HG02973 (cell line): ENCODE results near the gene ACOX3.

Source experiments
- ATAC-seq: cut with Tn5 transposase; IDR thresholded peaks from one replicate; pipeline ENCODE4 v1.9.1; 2021; ENCODE audit warnings: moderate library complexity; ENCODE audit not compliant: unreplicated experiment

Gene ACOX3

DNA sequence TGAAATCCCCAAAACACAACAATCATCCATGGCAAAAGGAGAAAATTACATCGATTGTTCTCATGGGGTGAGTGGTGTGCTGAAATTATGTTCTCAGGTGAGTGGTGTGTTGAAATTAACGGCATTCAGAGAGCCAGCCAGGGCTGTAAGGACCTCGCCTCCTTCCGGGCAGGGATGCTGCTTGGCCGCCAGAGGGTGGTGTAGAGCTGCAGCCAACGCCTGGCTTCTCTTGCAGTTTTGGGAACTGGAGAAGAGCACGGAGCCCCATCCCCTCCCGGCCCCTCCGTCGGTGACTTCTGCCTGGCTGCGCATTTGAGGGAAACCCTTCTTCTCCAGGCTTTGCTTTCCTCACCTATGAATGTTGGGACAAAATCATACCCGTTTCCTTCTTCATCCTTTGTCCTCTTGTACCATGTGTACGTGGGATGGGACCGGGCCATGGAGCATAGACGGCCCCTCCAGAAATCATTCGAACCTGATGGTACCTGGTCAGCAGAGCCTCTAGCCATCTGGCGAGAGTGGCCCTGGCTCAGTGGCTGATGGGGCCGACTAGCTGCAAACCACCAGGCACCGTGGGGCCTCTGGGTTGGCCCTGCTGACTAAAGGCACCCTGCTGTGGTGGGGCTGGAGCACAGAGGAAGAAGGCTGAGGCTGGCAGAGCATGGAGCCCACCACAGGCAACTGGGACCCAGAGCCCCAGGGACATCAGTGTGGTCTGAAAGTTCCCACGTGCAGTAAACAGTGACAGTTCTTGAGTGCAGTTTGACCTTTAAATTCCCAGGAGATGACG is 28.4 kb upstream of the ACOX3 start:
- ATAC-seq: peak; percentile 74

DNA sequence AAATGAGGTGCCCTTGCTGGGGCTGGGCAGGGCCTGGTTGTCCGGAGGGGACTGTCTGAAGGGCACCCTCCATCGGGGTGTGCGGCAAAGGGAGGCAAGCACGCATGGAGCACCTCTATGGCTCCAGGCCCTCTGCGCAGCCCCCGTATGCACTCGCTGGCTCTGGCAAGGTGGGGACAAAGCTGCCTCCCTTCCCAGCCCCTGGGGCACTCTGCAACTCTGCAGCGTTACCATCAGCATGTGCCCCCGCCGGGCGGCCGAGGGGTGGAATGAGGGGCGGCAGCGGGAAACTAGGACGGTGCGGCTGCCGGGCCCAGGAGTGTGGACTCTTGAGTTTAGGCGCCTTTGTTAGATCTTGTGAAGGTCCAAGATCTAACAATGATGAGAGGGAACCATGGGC is 26.5 kb upstream of the ACOX3 start:
- no peak for ATAC-seq

DNA sequence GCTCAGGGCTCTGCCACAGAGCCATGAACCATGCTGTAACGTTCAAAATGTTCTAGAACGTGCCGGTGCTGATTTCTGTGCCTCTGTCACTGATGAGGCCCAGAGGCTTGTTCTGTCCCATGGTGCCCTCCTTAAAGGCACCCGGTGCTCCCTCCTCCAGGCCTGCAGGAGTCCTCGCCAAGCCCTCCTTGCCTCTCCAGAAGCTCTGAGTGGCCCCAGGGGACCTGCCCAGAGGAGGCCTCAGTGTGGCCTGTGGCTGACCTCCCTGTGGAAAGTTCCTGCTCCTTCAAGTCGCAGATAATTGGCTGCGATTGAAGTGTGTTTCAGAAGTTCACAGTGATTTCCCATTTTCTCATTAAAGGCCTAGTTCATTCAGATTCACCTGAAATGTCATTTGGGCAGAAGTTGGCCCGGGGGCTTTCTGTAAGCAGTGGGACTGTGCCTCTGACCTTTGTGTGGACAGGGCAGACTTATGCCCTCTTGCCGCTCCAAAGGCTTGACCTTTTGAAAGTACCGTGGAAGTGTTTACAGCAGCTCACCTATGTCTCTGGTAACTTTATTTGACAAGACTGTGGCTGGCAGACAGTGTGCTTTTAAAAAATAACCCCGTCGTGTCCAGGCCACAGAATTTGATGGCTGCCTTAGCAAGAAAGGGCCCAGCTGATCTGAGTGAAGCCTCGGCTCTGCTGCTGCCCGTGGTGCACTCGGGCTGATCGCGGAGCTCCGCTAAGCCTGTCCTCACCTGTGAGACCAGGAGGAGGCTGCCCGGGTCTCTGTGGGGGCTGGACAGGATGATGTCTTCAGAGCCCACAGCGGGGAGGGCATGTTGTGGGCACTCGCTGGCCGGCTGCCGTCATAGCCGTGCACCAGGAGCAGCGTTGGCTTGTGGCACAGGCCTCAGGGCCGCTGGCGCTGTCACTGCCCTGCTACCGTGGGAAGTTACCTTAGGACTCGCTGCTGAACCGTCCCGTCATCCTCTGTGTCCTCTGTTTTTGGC is 25.4 kb upstream of the ACOX3 start:
- no peak for ATAC-seq

DNA sequence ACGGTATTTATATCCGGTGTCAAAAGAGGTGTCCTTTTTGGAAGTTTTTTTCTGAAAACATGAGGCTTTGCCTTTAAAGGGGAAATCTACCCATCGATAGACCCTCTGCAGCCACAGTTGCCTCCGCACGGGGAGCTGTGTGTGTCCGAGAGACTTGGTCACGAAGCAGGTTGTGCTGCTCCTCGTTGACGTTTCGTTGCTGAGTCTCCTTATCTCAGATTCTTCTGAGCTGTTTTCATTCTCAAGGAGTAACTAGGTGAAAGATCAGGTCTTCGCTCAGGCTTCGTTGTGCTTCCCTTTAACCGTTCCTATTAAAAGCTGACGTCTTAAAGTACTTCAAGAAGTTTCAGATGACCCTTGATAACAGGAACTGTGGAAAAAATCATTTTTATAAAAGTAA is 23.9 kb upstream of the ACOX3 start:
- no peak for ATAC-seq

DNA sequence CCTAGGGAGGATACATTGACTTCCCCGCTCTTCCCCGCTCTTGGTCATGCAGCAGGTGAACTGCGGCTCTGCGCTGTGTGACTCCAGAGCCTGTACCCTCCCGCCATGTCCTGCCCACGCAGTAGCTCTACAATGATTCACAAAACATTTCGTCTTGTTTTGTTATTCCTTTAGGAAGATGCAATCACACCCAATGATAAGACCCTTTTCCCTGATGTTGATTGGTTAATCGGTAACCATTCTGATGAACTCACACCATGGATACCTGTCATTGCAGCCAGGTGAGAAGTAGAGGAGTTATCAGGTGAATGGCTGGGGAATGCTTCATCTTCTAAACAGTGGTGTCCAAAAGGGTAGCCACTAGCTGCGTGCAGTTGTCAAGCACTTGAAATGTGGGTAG is 23.3 kb upstream of the ACOX3 start:
- no peak for ATAC-seq

DNA sequence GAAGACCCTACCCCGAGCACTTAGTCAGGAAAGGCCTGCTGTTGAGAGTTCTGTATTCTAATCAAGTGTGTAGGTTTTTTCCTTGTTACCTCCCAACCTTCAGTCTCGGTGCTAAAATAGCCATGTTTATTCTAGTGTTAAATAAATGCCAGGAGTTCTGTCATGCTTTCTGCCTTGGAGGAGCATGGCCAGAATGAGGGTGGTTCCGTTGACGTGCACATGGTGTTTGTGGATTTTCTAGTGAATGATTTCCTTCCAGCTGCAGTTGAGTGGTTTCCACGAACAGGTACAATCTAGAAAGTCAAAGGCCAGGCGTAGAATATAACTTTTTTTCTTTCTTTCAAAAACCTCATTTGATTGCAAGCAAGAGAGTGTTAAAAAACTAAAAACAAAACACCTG is 21.1 kb upstream of the ACOX3 start:
- ATAC-seq: no peak

DNA sequence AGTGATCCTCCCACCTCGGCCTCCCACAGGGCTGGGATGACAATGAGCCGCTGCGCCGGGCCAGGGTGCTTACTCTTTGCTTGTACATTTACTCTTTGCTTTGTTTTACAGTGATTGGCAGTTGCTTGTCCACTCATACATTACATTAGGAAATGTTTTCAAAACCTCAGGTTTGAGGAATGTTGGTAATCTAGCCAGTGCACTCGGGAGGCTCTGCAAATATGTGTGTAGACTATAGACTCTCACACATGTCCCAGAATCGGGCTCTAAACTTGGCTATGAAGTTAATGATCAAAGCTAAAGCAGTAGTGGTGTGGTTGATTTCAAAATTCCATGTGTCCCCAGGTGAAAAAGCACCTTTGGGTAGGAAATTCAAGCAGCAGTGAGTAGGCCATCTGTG is 20.6 kb upstream of the ACOX3 start:
- no peak for ATAC-seq

DNA sequence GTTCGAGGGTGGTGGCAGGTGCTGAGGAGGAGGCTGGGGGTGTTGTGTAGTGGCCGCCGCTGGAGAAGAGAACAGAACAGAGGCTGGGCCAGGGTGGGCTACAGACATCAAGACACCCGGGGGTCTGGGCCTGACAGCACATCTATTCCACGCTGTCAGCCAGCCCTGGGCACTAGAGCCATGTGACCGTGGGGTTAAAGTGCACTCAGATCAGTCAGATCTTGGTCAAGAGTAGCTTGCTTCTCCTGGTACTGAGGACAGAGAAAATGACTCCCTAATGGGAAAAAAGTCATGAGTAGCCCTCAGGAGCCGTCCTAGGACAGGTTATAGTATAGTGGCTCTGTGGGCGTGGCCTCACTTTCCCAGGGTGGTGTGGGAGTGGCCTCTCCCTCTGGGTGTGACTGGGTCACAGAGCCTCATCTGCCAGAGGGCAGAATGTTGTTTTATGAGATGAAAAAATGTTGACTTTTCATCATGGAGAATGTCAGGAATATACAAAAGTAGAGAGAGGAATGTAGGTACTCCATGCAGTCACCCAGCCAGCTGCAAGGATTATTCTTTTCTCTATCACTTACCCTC is 19.4 kb upstream of the ACOX3 start:
- ATAC-seq: no peak

DNA sequence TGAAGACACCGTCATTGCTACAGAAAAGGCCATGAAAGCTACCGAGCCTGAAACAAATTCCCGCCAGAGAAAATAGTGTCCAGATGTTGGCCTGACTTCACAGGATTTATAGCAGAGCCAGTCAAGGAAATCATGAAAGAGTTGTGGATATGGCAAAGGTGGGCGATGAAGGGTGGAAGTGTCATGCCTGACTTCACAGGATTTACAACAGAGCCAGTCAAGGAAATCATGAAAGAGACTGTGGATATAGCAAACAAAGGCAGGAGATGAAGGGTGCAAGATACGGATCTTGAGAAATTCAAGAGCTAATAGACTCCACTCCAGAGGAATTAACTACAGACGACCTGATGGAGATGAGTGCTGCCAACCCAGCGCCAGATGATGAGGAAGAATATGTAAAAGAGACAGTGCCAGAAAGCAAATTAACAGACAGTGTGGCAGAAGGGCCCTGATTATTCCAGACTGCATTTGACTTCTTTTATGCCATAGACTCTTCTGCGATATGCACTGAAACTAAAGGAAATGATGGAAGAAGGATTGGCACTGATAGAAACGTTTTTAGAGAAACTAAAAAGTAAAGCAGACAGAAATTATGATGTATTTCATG is 17.2 kb upstream of the ACOX3 start:
- no peak for ATAC-seq

DNA sequence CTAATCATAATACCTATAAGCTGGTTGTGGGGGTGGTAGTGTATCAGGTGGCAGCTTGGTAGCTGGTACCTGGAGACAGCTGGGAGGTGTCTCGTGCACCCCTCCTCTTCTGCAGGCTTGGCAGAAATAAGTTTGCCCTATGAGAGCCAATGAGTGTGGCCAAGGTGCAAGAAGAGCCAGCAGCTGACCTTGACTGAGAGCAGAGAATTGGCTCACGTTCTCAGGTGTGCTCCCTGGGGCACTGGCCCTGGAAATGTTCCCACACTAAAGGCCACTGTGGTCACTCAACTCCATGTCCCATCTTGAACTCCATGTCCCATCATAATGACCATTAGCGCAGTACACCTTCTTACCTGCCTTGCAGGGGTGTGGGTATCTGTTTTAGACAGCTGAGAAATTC is 13.4 kb upstream of the ACOX3 start:
- ATAC-seq: no peak

DNA sequence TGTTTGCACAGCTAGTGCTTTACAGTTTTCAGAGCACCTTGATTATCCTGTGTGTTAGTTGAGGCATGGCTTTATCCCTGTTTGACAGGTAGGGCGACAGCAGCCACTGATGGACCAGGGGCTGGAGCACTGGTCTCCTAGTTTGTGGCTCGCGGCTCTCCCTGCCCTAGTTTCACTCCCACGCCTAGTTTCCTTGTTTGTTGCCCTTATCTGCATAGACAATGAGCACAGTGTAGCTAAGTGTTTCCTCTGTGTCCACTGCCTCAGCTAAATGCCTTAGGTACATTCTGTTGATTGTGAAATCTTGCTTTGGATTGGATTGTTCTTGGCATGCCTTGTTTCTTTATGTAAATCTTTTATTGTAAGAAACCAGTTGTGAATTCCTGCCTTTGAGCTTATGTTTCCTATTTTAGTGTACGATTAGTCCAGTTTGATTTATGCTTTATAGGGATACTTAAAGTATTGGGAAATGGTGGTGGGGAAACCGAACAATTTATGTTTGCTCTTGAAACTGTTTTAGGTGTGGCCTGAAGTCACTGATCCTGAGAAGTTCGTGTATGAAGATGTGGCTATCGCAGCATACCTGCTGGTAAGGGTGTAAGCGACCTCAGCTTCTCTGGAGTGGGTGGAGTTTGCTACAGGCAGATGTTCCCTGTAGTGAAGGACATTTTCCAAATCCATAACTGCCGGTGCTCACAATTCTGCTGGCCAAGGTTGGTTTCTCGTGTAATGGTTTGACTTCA is 11.1 kb upstream of the ACOX3 start:
- ATAC-seq: no peak

DNA sequence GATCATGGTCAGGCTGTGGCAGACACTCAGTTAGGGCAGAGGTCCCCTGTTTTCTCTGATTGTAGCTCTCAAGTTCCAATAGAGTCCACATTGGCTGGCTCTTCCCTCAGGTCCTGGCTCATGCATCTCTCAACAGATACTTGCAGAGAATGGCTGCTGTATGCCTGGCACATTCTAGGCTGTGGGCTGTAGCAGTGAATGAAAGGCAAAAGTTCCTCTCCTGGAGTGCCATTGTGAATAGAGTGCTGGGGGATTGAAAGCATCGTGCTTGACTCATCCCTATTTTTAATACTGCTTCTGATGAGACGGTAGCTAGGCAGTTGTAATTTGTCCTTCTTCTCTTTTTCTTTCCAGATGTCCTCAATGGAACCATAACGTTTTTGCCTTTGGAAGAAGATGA is 5.6 kb upstream of the ACOX3 start:
- ATAC-seq: no peak

DNA sequence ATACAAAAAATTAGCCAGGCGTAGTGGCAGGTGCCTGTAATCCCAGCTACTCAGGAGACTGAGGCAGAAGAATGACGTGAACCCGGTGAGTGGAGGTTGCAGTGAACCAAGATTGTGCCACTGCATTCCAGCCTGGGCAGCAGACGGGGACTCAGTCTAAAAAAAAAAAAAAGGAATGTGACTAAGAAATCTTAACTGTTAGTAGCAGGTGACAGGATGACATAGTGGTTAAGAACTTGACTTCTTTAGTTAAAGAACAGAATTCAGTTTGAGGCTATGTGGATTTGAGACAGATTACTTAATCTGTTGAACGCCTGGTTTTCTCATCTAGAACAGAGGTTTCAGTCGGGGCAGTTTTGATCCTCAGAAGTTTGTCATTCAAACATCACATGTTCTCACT is 3.3 kb upstream of the ACOX3 start:
- no peak for ATAC-seq

DNA sequence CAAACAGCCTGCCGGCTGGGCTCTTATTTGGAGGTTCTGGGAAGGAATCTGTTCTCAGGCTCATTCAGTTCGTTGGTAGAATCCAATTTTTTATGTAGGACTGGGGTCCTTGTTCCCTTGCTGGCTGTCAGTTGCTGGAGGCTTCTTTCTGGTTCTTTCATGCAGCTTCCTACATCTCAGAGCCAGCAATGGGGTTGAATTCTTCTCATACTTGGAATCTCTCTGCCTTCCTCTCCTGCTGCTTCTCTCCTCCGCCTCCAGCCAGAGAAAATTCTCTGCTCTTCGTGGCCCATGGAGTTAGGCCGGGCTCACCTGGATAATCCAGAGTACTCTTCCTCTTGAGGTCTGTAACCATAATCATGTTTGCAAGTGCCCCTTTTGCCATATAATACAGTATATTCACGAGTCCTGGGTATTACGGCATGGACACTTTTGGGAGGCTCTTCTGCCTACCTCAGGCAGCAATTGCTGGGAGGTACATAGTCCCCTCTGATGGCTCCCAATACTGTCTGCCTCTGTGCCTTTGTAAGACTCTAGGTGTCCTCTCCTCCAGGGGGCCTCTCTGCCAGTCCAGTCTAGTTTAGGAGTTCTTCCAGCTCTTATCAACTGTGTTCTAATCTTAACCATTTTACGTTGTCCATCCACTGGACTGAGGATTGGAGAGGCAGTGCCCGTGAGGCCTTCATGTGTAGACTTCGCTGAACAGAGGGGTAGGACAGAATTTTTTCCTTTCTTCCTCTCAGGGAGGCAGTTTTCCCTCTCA is 2.3 kb upstream of the ACOX3 start:
- ATAC-seq: no peak

DNA sequence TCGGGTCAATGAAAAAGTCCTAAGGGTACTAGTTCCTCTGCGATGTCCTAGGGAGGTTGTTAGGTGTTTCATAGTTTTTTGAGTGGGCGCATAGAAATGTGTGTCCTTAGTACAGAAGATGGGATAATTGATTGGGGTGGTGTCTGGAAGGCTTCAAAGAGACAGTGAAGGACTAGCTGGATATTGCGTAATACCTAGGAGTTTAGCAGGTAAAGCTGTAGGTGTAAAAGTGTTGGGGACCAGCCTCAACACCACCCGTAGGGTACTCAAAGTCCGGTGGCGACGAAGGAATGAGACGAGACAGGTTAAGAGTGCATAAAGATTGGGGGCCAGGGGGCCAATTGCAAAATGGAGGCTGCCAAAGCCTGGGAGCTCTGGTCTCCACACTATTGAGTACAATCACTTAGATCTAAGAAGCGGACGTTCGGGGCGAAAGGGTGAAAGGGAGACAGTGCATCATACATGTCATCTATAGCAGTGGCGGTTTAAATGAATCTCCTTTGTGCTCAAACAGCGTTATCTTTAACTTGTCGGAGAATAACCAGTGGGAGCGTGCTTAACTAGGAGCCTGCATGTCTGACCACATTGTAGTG is 1.1 kb upstream of the ACOX3 start:
- ATAC-seq: no peak

DNA sequence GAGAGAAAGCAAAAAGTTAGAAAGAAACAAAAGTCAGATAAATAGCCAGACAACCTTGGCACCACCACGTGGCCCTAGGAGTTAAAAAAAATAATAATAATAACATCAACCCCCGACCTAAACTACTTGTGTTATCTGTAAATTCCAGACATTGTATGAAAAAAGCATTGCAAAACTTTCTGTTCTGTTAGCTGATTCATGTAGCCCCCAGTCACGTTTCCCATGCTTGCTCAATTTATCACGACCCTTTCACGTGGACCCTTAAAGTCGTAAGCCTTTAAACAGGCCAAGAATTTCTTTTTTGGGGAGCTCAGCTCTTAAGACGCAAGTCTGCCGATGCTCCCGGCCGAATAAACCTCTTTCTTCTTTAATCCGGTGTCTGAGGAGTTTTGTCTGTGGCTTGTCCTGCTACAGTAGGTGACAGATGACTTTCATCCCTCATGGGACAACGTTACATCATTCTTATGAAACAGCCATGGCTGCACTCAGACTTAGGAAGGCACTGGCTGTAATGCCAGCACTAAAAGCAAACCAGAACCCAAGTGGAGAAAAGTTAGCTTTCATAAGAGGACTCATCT is 520 bp downstream of the ACOX3 start:
- ATAC-seq: peak; percentile 29

DNA sequence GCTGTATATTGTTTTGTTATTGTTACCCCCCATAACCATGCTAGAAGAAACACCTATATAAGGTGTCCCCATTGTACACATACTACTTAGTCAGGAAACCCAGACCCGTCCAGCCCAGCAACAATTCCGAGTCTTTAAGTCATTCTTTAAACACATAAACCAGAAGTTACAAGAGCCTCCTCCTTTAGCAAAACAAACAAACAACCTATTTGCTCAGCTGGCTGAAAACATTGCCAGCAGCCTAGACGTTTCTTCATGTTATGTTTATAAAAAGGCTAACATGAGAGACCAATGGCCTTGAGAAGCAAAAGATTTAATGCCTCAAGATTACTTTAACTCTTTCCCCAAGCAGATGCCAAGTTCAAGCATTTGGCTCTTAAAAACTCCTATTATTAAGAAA is 1.4 kb downstream of the ACOX3 start:
- no peak for ATAC-seq

DNA sequence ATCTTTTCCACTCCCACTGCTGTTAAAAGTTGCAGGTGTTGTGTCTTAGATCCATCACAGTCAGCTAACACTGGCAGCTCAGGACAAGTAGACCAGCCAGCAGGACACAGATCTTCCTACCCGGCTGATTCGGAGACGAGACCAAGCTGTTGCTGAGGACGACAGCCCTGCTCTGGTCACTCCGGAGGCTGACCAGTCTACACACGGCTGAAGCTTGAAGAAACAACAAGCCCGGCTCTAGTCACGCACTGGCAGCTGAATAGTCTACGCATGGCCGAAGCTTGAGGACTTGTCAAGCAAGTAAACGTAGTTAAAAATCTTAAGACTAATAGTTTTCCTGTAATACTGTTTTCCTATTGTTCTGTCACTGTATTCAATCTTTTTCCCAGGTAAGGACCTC is 1.8 kb downstream of the ACOX3 start:
- ATAC-seq: no peak

DNA sequence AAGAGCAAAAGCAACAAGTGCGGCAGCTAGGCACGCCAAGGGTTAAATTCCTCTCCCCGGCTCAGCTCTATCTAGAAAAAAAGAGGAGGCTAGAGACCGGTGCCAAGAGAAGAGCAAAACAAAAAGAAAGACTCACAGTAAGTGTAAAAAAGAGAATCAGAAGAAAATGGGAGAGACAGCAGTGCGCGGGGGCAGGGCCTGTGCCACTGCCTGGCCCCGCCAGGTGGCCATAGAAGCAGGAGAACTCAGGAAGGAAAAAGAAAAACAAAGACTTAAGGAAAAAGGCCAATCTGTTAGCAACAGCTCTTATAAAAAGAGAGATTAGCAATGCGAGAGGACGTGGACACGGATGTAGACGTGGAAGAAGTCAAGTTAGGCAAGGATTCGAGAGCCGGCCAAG is 3.2 kb downstream of the ACOX3 start:
- no peak for ATAC-seq
